MCF 10A (cell line): ENCODE measurements around the gene MPL. TPM values are rescaled to one million over a fixed set of nuclear protein-coding genes. Genes with fewer than 3 reads are reported as not detected.

Source experiments
- BruUV-seq: library from RNA; stranded (reverse); fragments of 400-500 nt; replicated peaks from 2 replicates; lab custom pipeline; 2021; lab: Mats Ljungman, UMichigan
- CTCF ChIA-PET: fragments of 300-600 bp; sonication (Branson Sonifier 250); formaldehyde crosslinking; extraction: SDS; loops from one replicate; lab custom pipeline; 2021; ENCODE audit warnings: antibody characterized with exemption, inconsistent platforms; lab: Yijun Ruan, JAX
- POLR2A ChIA-PET: fragments of 300-600, 350-650 bp; sonication (Branson Sonifier 250); formaldehyde crosslinking; extraction: SDS; loops from one replicate; lab custom pipeline; 2020; ENCODE audit warnings: antibody characterized with exemption, inconsistent platforms; lab: Yijun Ruan, JAX
- DNase-seq: peaks from one replicate; pipeline ENCODE4 v3.0.0-alpha.2; 2018; ENCODE audit not compliant: unreplicated experiment
- H3K27ac Mint-ChIP-seq: one replicate; pipeline ENCODE4 v1.8.0; 2022; ENCODE audit warnings: mild to moderate bottlenecking, low read depth, mixed read lengths; ENCODE audit not compliant: unreplicated experiment
- H3K27me3 Mint-ChIP-seq: one replicate; pipeline ENCODE4 v1.8.0; 2022; ENCODE audit warnings: mixed read lengths; ENCODE audit not compliant: insufficient read depth, unreplicated experiment
- H3K36me3 Mint-ChIP-seq: one replicate; pipeline ENCODE4 v1.8.0; 2022; ENCODE audit warnings: mild to moderate bottlenecking, moderate library complexity, mixed read lengths; ENCODE audit not compliant: insufficient read depth, unreplicated experiment
- H3K4me1 Mint-ChIP-seq: one replicate; pipeline ENCODE4 v1.8.0; 2022; ENCODE audit warnings: mixed read lengths; ENCODE audit not compliant: insufficient read depth, unreplicated experiment
- H3K4me3 Mint-ChIP-seq: one replicate; pipeline ENCODE4 v1.8.0; 2022; ENCODE audit warnings: mild to moderate bottlenecking, moderate library complexity, mixed read lengths; ENCODE audit not compliant: unreplicated experiment
- H3K9me3 Mint-ChIP-seq: one replicate; pipeline ENCODE4 v1.8.0; 2022; ENCODE audit warnings: mixed read lengths; ENCODE audit not compliant: unreplicated experiment
- CTCF ChIP-seq: fragments of 200-600 bp; IDR thresholded peaks from one replicate; pipeline ENCODE4 v1.8.0; 2022; ENCODE audit warnings: antibody characterized with exemption, mild to moderate bottlenecking; ENCODE audit not compliant: unreplicated experiment
- intact Hi-C: fragments of 100-400 bp; cut with micrococcal nuclease; formaldehyde crosslinking; loops from 2 replicates; pipeline ENCODE4 v1.14.1; 2022
- total RNA-seq: library from RNA; stranded (reverse); gene quantifications from 2 replicates; pipeline ENCODE4 v1.2.3, GENCODE V29; 2022

The MPL gene
- total RNA-seq, 1 experiment from 2014 or later: not detected

- ChIA-PET CTCF (no interaction called here), POLR2A (no interaction called here)
- no peaks in the 10 kb centered on the region for H3K27me3 Mint-ChIP-seq
- TF ChIP-seq CTCF: no peak
- H3K4me3 Mint-ChIP-seq: no peak overlapping the region
- no peaks in the 10 kb centered on the region for H3K4me1 Mint-ChIP-seq
- no peak for DNase-seq
- no peaks in the 10 kb centered on the region for H3K9me3 Mint-ChIP-seq
- H3K36me3 Mint-ChIP-seq: no peaks in the 10 kb centered on the region
- no TSS peak for BruUV-seq
- H3K27ac Mint-ChIP-seq: no peak overlapping the region
- intact Hi-C loops: no loop called here
Observed at GRCh38 chr1:43331688-43332087, 5.9 kb upstream of the MPL start.

GRCh38 chr1:43334453-43335205 is 3.0 kb upstream of the MPL start:
- no peak for DNase-seq
- Mint-ChIP-seq H3K36me3 (no peaks in the 10 kb centered on the region), H3K27ac (no peak overlapping the region), H3K9me3 (no peaks in the 10 kb centered on the region), H3K27me3 (no peaks in the 10 kb centered on the region), H3K4me1 (no peaks in the 10 kb centered on the region), H3K4me3 (no peak overlapping the region)
- ChIA-PET CTCF (no interaction called here), POLR2A (no interaction called here)
- no peak for TF ChIP-seq CTCF
- intact Hi-C loops: no loop called here
- no TSS peak for BruUV-seq

GRCh38 chr1:43338001-43338400 is 383 bp downstream of the MPL start:
- TF ChIP-seq CTCF: no peak
- Mint-ChIP-seq H3K27me3 (no peaks in the 10 kb centered on the region), H3K4me1 (no peaks in the 10 kb centered on the region), H3K9me3 (no peaks in the 10 kb centered on the region), H3K36me3 (no peaks in the 10 kb centered on the region), H3K27ac (no peak overlapping the region), H3K4me3 (no peak overlapping the region)
- no peak for DNase-seq
- CTCF ChIA-PET: no interaction called here
- POLR2A ChIA-PET: no interaction called here
- intact Hi-C loops: no loop called here
- no TSS peak for BruUV-seq

GRCh38 chr1:43339584-43340232 is 2.1 kb downstream of the MPL start:
- BruUV-seq: no TSS peak
- no peak for DNase-seq
- Mint-ChIP-seq H3K4me3 (no peak overlapping the region), H3K27ac (no peak overlapping the region), H3K27me3 (no peaks in the 10 kb centered on the region), H3K36me3 (no peaks in the 10 kb centered on the region), H3K9me3 (no peaks in the 10 kb centered on the region), H3K4me1 (no peaks in the 10 kb centered on the region)
- POLR2A ChIA-PET: interaction anchor here (0.6 to 1.1 kb wide), 2 partner anchors 9 to 11 kb away, joined by 3 read pairs; no protein-coding TSS in a partner anchor
- no peak for TF ChIP-seq CTCF
- intact Hi-C loops: no loop called here
- CTCF ChIA-PET: interaction anchor here (0.6 kb wide), 1 partner anchor 122 kb away, joined by 3 read pairs; no protein-coding TSS in a partner anchor
